ENCODE measurements around the gene CMKLR1. TPM values are rescaled to one million over a fixed set of nuclear protein-coding genes. Genes with fewer than 3 reads are reported as not detected.
A peak's percentile ranks its signal among the peaks of the same experiment; 100 is the strongest.

CMKLR1 gene
- total and polyA plus RNA-seq, 9 of the 15 experiments (the other 6 are each of a cell fraction or from before 2014, with no cell fraction given): 0.11 to 1.4 (median 0.20) TPM

- TF ChIP-seq, protein P1, sequence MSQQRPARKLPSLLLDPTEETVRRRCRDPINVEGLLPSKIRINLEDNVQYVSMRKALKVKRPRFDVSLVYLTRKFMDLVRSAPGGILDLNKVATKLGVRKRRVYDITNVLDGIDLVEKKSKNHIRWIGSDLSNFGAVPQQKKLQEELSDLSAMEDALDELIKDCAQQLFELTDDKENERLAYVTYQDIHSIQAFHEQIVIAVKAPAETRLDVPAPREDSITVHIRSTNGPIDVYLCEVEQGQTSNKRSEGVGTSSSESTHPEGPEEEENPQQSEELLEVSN (IDR thresholded peaks at IDR 0.05; ENCODE audit: borderline replicate concordance in 1 of 2, extremely low read depth in 1 of 2, insufficient read depth in 1 of 2, insufficient read length in 1 of 2, low read depth in 1 of 2, low read length in 1 of 2, poor library complexity in 1 of 2, severe bottlenecking in 1 of 2): no peak
- TF ChIP-seq CSDE1 (IDR thresholded peaks at IDR 0.05) (0 out of 4 replicates have a peak, but pooled peaks of 1 of the 2 experiments have one; percentile 37), DLX4 (CRISPR knock-in tag; IDR thresholded peaks at IDR 0.05) (no peak), CHD1 (IDR thresholded peaks at IDR 0.05; ENCODE audit: low read length) (no peak), PHTF2 (CRISPR knock-in tag; IDR thresholded peaks at IDR 0.05) (no peak), CREB1 (IDR thresholded peaks at IDR 0.05) (no peak), CREB1 (CRISPR knock-in tag; IDR thresholded peaks at IDR 0.05) (no peak)
Observed at GRCh38 chr12:108310489-108310888, 28.6 kb downstream of the CMKLR1 start (continued).

DNA sequence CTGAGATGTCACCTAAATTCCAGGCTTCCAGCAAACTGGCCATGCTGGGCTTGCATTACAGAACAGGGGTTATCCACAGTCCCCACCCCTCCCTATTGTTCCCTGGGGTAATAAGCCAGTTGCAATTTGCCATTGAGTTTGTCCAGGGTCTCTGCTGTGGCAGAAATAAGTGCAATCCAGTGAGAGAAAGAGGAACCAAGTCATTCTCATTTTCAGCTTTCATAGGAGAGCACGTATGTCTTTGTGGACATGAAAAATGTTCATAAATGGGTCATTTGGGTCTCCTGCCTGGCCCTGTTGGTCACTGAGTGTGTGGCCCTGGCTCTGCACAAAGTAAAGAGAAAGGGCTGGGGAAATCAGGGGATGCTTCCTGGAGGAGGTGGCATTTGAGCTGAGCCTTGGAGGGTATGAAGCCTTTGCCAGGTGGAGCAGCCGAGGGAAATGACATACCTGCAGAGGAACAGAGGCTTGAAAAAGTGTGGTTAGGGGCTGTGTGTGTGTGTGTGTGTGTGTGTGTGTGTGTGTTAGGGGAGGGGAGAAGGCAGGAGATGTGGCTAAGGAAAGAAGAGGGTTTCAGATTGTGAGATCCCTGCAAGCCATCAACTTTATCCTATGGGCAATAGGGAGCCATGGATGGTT is 29.3 kb downstream of the CMKLR1 start:
- DNase-seq (ENCODE audit: extremely low read depth in 1 of 4, low spot score in 3 of 4) (no peak), ATAC-seq (no peak), FAIRE-seq (no peak)
- ChIA-PET CTCF (ENCODE audit: low intra/inter-chr PET ratio) (no interaction called here), POLR2A (no interaction called here)
- Histone ChIP-seq H3K27me3 (ENCODE audit: control insufficient read depth in 2 of 2, insufficient read depth in 2 of 2, low read length in 2 of 2) (peaks cover 19 to 37% of the 10 kb centered on the region in 2 experiments; a peak in 4 of 5 replicates), H3K79me2 (ENCODE audit: control insufficient read depth, insufficient read depth, low read length) (no peaks in the 10 kb centered on the region), H4K20me1 (replicated peaks; ENCODE audit: control insufficient read depth, insufficient read depth, low read length) (0 out of 2 replicates have a peak, but pooled peaks cover 6% of the 10 kb centered on the region), H3K4me2 (ENCODE audit: insufficient read depth, low read length) (no peak overlapping the region), H3K9me3 (replicated peaks; ENCODE audit: control insufficient read depth, insufficient read depth, low read depth, low read length) (no peaks in the 10 kb centered on the region), H3K4me3 (no peak overlapping the region), H3K9me1 (ENCODE audit: control insufficient read depth, insufficient read depth, low read length) (no peaks in the 10 kb centered on the region), H2AFZ (ENCODE audit: low read depth, low read length) (no peak overlapping the region), H3K9ac (ENCODE audit: insufficient read depth in 1 of 2, low read depth in 2 of 2, low read length in 2 of 2) (no peak overlapping the region), H3K4me1 (replicated peaks in 1 of 2; ENCODE audit: control insufficient read depth in 2 of 2, insufficient read depth in 2 of 2, low read length in 2 of 2) (peaks cover 14 to 25% of the 10 kb centered on the region in 2 experiments), H3K27ac (ENCODE audit: extremely low read depth, low read depth, low read length) (no peak overlapping the region), H3K36me3 (ENCODE audit: control insufficient read depth, insufficient read depth, low read length) (no peaks in the 10 kb centered on the region)
- in situ Hi-C loops (cut with MboI): no loop called here
- intact Hi-C loops (cut with micrococcal nuclease): no loop called here
- no TSS peak for BruUV-seq (replicated peaks)
- 4% methylated on average over 2 of the region's 2 CpGs for WGBS (ENCODE audit: insufficient coverage, low coverage, missing lambda C conversion rate)
- TF ChIP-seq, protein P2, sequence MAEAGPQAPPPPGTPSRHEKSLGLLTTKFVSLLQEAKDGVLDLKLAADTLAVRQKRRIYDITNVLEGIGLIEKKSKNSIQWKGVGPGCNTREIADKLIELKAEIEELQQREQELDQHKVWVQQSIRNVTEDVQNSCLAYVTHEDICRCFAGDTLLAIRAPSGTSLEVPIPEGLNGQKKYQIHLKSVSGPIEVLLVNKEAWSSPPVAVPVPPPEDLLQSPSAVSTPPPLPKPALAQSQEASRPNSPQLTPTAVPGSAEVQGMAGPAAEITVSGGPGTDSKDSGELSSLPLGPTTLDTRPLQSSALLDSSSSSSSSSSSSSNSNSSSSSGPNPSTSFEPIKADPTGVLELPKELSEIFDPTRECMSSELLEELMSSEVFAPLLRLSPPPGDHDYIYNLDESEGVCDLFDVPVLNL (CRISPR knock-in tag; IDR thresholded peaks at IDR 0.05; ENCODE audit: low read depth): no peak
- TF ChIP-seq MCM7 (IDR thresholded peaks at IDR 0.05) (no peak), HEY1 (CRISPR knock-in tag; IDR thresholded peaks at IDR 0.05; ENCODE audit: borderline replicate concordance) (no peak), MTA2 (IDR thresholded peaks at IDR 0.05; ENCODE audit: low read depth) (no peak), THAP12 (CRISPR knock-in tag; IDR thresholded peaks at IDR 0.05) (no peak)
- TF ChIP-seq, protein P3, sequence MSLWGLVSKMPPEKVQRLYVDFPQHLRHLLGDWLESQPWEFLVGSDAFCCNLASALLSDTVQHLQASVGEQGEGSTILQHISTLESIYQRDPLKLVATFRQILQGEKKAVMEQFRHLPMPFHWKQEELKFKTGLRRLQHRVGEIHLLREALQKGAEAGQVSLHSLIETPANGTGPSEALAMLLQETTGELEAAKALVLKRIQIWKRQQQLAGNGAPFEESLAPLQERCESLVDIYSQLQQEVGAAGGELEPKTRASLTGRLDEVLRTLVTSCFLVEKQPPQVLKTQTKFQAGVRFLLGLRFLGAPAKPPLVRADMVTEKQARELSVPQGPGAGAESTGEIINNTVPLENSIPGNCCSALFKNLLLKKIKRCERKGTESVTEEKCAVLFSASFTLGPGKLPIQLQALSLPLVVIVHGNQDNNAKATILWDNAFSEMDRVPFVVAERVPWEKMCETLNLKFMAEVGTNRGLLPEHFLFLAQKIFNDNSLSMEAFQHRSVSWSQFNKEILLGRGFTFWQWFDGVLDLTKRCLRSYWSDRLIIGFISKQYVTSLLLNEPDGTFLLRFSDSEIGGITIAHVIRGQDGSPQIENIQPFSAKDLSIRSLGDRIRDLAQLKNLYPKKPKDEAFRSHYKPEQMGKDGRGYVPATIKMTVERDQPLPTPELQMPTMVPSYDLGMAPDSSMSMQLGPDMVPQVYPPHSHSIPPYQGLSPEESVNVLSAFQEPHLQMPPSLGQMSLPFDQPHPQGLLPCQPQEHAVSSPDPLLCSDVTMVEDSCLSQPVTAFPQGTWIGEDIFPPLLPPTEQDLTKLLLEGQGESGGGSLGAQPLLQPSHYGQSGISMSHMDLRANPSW (CRISPR knock-in tag; IDR thresholded peaks at IDR 0.05): no peak

Measured in K562 (cell line).